GM12892 (cell line): Measurements from ENCODE around the gene OR51G1.

Source experiments
- DNase-seq: peaks from one replicate; pipeline ENCODE4 v3.0.0; 2011; ENCODE audit not compliant: insufficient read length
- FAIRE-seq: peaks from 2 replicates; lab custom pipeline; 2011; peaks lifted over from hg19 to GRCh38; lab: Jason Lieb, UNC
- POLR2A ChIP-seq: IDR thresholded peaks from 2 replicates; pipeline ENCODE4 v1.6.1; 2011; ENCODE audit warnings: low read depth, low read length, control low read depth
- POLR2AphosphoS5 ChIP-seq: IDR thresholded peaks from 2 replicates; pipeline ENCODE4 v1.6.1; 2011; ENCODE audit warnings: low read depth, low read length, control low read depth
- TAF1 ChIP-seq: IDR thresholded peaks from 2 replicates; pipeline ENCODE4 v1.6.1; 2011; ENCODE audit warnings: low read depth, mild to moderate bottlenecking, control low read depth, low read length, borderline replicate concordance

OR51G1 gene

GRCh38 chr11:4891996-4892640, 32.0 kb downstream of the OR51G1 start:
- TF ChIP-seq POLR2AphosphoS5 = no peak
- TF ChIP-seq POLR2A = no peak
- TF ChIP-seq TAF1 = no peak
- no peak for FAIRE-seq
- no peak for DNase-seq

DNA sequence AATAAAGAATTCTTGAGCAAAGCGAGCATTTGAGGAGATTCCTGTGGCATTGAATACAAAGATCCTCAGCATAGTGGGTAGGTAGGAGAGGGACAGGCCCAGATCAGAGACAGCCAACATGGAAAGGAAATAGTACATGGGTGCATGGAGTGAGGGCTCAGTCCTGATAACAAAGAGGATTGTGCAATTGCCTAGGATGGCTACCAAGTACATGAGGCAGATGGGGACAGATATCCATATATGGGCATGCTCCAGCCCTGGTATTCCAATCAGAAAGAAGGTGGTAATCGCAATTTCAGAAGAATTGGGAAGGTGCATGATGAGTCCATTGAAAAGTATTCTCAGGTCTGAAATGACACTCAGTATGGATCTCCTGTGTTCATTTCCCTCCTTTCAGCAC, 33.9 kb downstream of the OR51G1 start:
- TF ChIP-seq POLR2A = no peak
- no peak for FAIRE-seq
- no peak for DNase-seq

GRCh38 chr11:4887591-4887990, 36.5 kb downstream of the OR51G1 start:
- DNase-seq (no peak), FAIRE-seq (no peak)
- TF ChIP-seq TAF1 (no peak), POLR2A (no peak), POLR2AphosphoS5 (no peak)

GRCh38 chr11:4886186-4886585, 38.0 kb downstream of the OR51G1 start:
- no peak for DNase-seq
- no peak for FAIRE-seq
- no peak for TF ChIP-seq POLR2AphosphoS5
- TF ChIP-seq TAF1 = no peak
- TF ChIP-seq POLR2A = no peak

DNA sequence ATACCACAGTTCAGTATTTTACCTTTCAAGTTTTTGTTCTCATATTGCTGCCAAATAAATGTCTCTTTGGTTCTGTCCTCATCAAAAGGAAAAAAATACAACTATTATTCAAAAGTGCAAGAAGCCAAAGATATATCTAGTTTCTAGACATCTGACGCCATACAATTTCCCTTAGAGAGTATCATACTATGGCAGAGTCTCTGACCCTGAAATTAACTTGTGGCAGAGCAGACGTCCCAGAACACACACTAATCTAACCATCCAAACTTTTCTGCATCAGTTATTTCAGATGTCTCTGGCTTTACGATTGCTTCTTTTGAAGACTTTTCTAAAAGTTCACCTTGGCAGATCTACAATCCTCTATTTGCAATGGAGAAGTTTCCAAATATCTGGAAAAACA, 39.8 kb downstream of the OR51G1 start:
- FAIRE-seq (no peak), DNase-seq (no peak)
- no peak for TF ChIP-seq TAF1
- no peak for TF ChIP-seq POLR2A
- no peak for TF ChIP-seq POLR2AphosphoS5

GRCh38 chr11:4882543-4882942, 41.6 kb downstream of the OR51G1 start:
- TF ChIP-seq POLR2A (no peak), TAF1 (no peak), POLR2AphosphoS5 (no peak)
- DNase-seq (no peak), FAIRE-seq (no peak)

DNA sequence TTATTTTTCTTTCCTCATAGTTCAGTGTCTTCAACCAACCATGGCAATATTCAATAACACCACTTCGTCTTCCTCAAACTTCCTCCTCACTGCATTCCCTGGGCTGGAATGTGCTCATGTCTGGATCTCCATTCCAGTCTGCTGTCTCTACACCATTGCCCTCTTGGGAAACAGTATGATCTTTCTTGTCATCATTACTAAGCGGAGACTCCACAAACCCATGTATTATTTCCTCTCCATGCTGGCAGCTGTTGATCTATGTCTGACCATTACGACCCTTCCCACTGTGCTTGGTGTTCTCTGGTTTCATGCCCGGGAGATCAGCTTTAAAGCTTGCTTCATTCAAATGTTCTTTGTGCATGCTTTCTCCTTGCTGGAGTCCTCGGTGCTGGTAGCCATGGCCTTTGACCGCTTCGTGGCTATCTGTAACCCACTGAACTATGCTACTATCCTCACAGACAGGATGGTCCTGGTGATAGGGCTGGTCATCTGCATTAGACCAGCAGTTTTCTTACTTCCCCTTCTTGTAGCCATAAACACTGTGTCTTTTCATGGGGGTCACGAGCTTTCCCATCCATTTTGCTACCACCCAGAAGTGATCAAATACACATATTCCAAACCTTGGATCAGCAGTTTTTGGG, 42.2 kb downstream of the OR51G1 start, which contains the start of gene OR51T1:
OR51T1 (plus strand) TSS at position 41 of the 641 bp plus-strand sequence; CDS start at position 41, 0 bp downstream.
- DNase-seq (no peak), FAIRE-seq (no peak)
- TF ChIP-seq TAF1 (no peak), POLR2AphosphoS5 (no peak), POLR2A (no peak)

DNA sequence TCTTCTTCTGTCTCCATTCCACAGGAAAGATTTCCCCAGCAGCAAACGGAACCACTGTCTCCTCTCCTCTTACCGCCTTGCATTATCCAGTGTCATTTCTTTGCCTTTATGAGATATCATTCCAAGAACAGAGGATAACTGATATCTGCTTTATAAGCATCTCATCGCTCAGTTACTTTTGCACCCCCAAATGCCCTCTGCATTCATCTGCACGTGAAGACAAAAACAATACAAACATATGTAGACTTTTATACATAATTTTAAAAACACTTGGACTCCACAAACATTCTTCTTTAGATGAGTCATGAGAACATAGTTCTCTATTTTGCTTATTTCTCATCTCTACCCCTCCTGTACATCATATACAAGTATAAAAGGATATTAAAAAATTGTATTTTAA, 43.0 kb downstream of the OR51G1 start:
- TF ChIP-seq POLR2AphosphoS5 = no peak
- TF ChIP-seq POLR2A = no peak
- TF ChIP-seq TAF1 = no peak
- DNase-seq (no peak), FAIRE-seq (no peak)
